SU-DHL-6 (cell line): ENCODE measurements around the gene THY1.

ENCODE experiments used
- CTCF ChIP-seq: fragments of 200-600 bp; sonication (generic); IDR thresholded peaks from one replicate; pipeline ENCODE4 v1.5.1; 2017; ENCODE audit warnings: antibody characterized with exemption, mild to moderate bottlenecking, low read length, moderate library complexity; ENCODE audit not compliant: insufficient read depth, poor library complexity, severe bottlenecking
- EZH2phosphoT487 ChIP-seq: fragments of 200-600 bp; sonication (generic), shearing (Covaris generic); conservative IDR thresholded peaks from 2 replicates; pipeline ENCODE4 v1.6.1; 2018; ENCODE audit warnings: mild to moderate bottlenecking, antibody characterized with exemption, low read length, moderate library complexity, mixed read lengths

- TF ChIP-seq CTCF (no peak), EZH2phosphoT487 (no peak)
Observed at GRCh38 chr11:119376197-119376847, 46.6 kb downstream of the THY1 start.
